Endothelial cell of umbilical vein (primary cell): ENCODE measurements around the gene GTF3C5. TPM values are rescaled to one million over a fixed set of nuclear protein-coding genes. Genes with fewer than 3 reads are reported as not detected.

ENCODE experiments used
- BruUV-seq: library from RNA; stranded (reverse); fragments of 400-500 nt; replicated peaks from 2 replicates; lab custom pipeline; 2021; lab: Mats Ljungman, UMichigan
- CTCF ChIA-PET: fragments of 300-600, 350-600 bp; sonication (Branson Sonifier 250); formaldehyde crosslinking; loops from one replicate; lab custom pipeline; 2021; ENCODE audit warnings: antibody characterized with exemption, inconsistent platforms; lab: Charles Lee
- POLR2A ChIA-PET: fragments of 300-600, 350-600 bp; sonication (Branson Sonifier 250); formaldehyde crosslinking; loops from one replicate; lab custom pipeline; 2021; ENCODE audit warnings: antibody characterized with exemption, inconsistent platforms; lab: Charles Lee
- DNase-seq: peaks from one replicate; pipeline ENCODE4 v3.0.0-alpha.2; 2011; ENCODE audit warnings: low read depth, low spot score
- FAIRE-seq: peaks from 2 replicates; lab custom pipeline; 2011; peaks lifted over from hg19 to GRCh38; lab: Jason Lieb, UNC
- H2AFZ ChIP-seq: 2 replicates; pipeline ENCODE4 v1.6.0; 2012; ENCODE audit warnings: low read depth, low read length, control low read depth, inconsistent platforms
- H3K27ac ChIP-seq: 2 replicates; pipeline ENCODE4 v1.5.1; 2011; ENCODE audit warnings: low read depth, mild to moderate bottlenecking, control low read depth, low read length, moderate library complexity; ENCODE audit not compliant: insufficient read depth
- H3K27me3 ChIP-seq, 2 experiments: 2 replicates each; pipeline versions ENCODE4 v1.6.0 to v1.6.1; 2011; ENCODE audit warnings: low read length in 2 of 2, mixed read lengths in 1 of 2; ENCODE audit not compliant: control insufficient read depth in 2 of 2, insufficient read depth in 2 of 2
- H3K36me3 ChIP-seq, 2 experiments: 2 replicates in 1 of 2; 3 replicates in 1 of 2; pipeline ENCODE4 v1.5.1; 2011; ENCODE audit warnings: low read length in 2 of 2, mild to moderate bottlenecking in 1 of 2, moderate library complexity in 1 of 2; ENCODE audit not compliant: control insufficient read depth in 2 of 2, insufficient read depth in 2 of 2; ENCODE audit errors: extremely low read depth in 1 of 2
- H3K4me1 ChIP-seq: 3 replicates; pipeline ENCODE4 v1.5.1; 2011; ENCODE audit warnings: mild to moderate bottlenecking, low read length; ENCODE audit not compliant: control insufficient read depth, insufficient read depth; ENCODE audit errors: extremely low read depth
- H3K4me2 ChIP-seq: 2 replicates; pipeline ENCODE4 v1.6.1; 2011; ENCODE audit warnings: low read length, control low read depth, mixed read lengths; ENCODE audit not compliant: insufficient read depth
- H3K4me3 ChIP-seq, 3 experiments: fragments of 200-600 bp in 1 of 3; sonication (generic), shearing (Covaris generic) in 1 of 3; replicated peaks in 1 of 3; 2 replicates each; pipeline ENCODE4 v1.5.1; 2011 to 2016; ENCODE audit warnings: control low read depth in 3 of 3, low read length in 3 of 3, mild to moderate bottlenecking in 2 of 3, inconsistent platforms in 1 of 3, low read depth in 1 of 3, moderate library complexity in 1 of 3; ENCODE audit not compliant: insufficient read depth in 1 of 3
- H3K79me2 ChIP-seq: 2 replicates; pipeline ENCODE4 v1.6.0; 2012; ENCODE audit warnings: low read length, inconsistent platforms; ENCODE audit not compliant: control insufficient read depth, insufficient read depth
- H3K9ac ChIP-seq: replicated peaks from 2 replicates; pipeline ENCODE3; 2011; ENCODE audit warnings: low read length, control low read depth; ENCODE audit not compliant: insufficient read depth; ENCODE audit errors: extremely low read depth
- H3K9me1 ChIP-seq: replicated peaks from 3 replicates; pipeline ENCODE4 v1.6.0; 2011; ENCODE audit warnings: mild to moderate bottlenecking, low read length; ENCODE audit not compliant: control insufficient read depth, insufficient read depth; ENCODE audit errors: extremely low read depth
- H3K9me3 ChIP-seq: replicated peaks from 2 replicates; pipeline ENCODE4 v1.5.1; 2012; ENCODE audit warnings: low read length, inconsistent platforms; ENCODE audit not compliant: control insufficient read depth, insufficient read depth
- H4K20me1 ChIP-seq: replicated peaks from 2 replicates; pipeline ENCODE3; 2011; ENCODE audit warnings: mild to moderate bottlenecking, low read length; ENCODE audit not compliant: control insufficient read depth, insufficient read depth; ENCODE audit errors: extremely low read depth
- CTCF ChIP-seq, 2 donors: IDR thresholded peaks; 1 replicate in 1 of 2; 2 replicates in 1 of 2; pipeline ENCODE4 v1.5.1; 2011; ENCODE audit warnings: low read length in 2 of 2, mild to moderate bottlenecking in 2 of 2, moderate library complexity in 2 of 2, control low read depth in 1 of 2, inconsistent platforms in 1 of 2, low read depth in 1 of 2; ENCODE audit not compliant: insufficient read depth in 1 of 2; ENCODE audit errors: extremely low read depth in 1 of 2
- EZH2 ChIP-seq: IDR thresholded peaks from 2 replicates; pipeline ENCODE4 v1.6.1; 2012; ENCODE audit warnings: borderline replicate concordance, low read depth, mild to moderate bottlenecking, moderate library complexity, low read length, inconsistent platforms; ENCODE audit not compliant: severe bottlenecking
- FOS ChIP-seq: IDR thresholded peaks from 2 replicates; pipeline ENCODE4 v1.6.1; 2011; ENCODE audit warnings: mild to moderate bottlenecking, low read length, moderate library complexity, borderline replicate concordance; ENCODE audit not compliant: insufficient read depth
- GATA2 ChIP-seq: IDR thresholded peaks from 2 replicates; pipeline ENCODE4 v1.7.0; 2011; ENCODE audit warnings: low read depth, mild to moderate bottlenecking, moderate library complexity, mixed read lengths, low read length; ENCODE audit not compliant: insufficient read length, insufficient read depth
- JUN ChIP-seq: IDR thresholded peaks from 2 replicates; pipeline ENCODE4 v1.6.1; 2011; ENCODE audit warnings: borderline replicate concordance, low read depth; ENCODE audit not compliant: insufficient read length, insufficient read depth
- MAX ChIP-seq: IDR thresholded peaks from 2 replicates; pipeline ENCODE4 v1.6.1; 2011; ENCODE audit not compliant: insufficient read depth, insufficient read length
- MYC ChIP-seq: IDR thresholded peaks from one replicate; pipeline ENCODE4 v1.6.1; 2011; ENCODE audit warnings: mild to moderate bottlenecking, low read depth, low read length
- POLR2A ChIP-seq: IDR thresholded peaks from 2 replicates; pipeline ENCODE4 v1.6.1; 2012; ENCODE audit warnings: low read depth, mild to moderate bottlenecking, control low read depth, low read length
- POLR2AphosphoS5 ChIP-seq: IDR thresholded peaks from 2 replicates; pipeline ENCODE4 v1.6.1; 2012; ENCODE audit warnings: low read depth, mild to moderate bottlenecking, control low read depth, low read length, moderate library complexity; ENCODE audit not compliant: insufficient read depth
- dilution Hi-C: fragments of 300-500 bp; cut with MboI; formaldehyde crosslinking; loops from one replicate; pipeline ENCODE4 v1.15.0; 2019; ENCODE audit warnings: low sequenced_read_pairs; ENCODE audit not compliant: extremely low pct_ligation_motif_present
- intact Hi-C: fragments of 100-400 bp; cut with micrococcal nuclease; formaldehyde crosslinking; loops from one replicate; pipeline ENCODE4 v1.10.0; 2022
- polyA plus RNA-seq, 4 experiments: library from polyadenylated mRNA; depleted of rRNA in 3 of 4; stranded (reverse) in 3 of 4; unstranded in 1 of 4; fragments of >200 nt; gene quantifications; 2 replicates each; pipeline versions ENCODE4 v1.2.1 to v1.2.3, GENCODE V29; 2011 to 2012; ENCODE audit warnings: missing spikeins in 1 of 4
- total RNA-seq: library from RNA; stranded (reverse); gene quantifications from 2 replicates; pipeline ENCODE4 v1.2.3, GENCODE V29; 2021

Gene GTF3C5
- total and polyA plus RNA-seq, 2 donors (not counting 3 experiments of a cell fraction or from before 2014, with no cell fraction given): 65.6 to 73.8 TPM

GRCh38 chr9:133101356-133102189, 70.8 kb downstream of the GTF3C5 start:
- dilution Hi-C loops (no loop called here), intact Hi-C loops (no loop called here)
- POLR2A ChIA-PET: no interaction called here
- no peaks in the 10 kb centered on the region for H3K79me2 ChIP-seq
- BruUV-seq: no TSS peak
- H3K4me2 ChIP-seq: no peak overlapping the region
- TF ChIP-seq FOS (no peak), EZH2 (no peak), JUN (no peak), POLR2AphosphoS5 (no peak), MAX (no peak), POLR2A (no peak), GATA2 (no peak), CTCF (IDR thresholded peaks at IDR 0.05; ENCODE audit: extremely low read depth in 1 of 2, insufficient read depth in 1 of 2, low read depth in 1 of 2, low read length in 2 of 2) (no peak), MYC (no peak)
- no peaks in the 10 kb centered on the region for H3K4me1 ChIP-seq
- no peak overlapping the region for H3K4me3 ChIP-seq
- no peaks in the 10 kb centered on the region for H4K20me1 ChIP-seq
- FAIRE-seq: no peak
- CTCF ChIA-PET: interaction anchor here (2.5 to 3.5 kb wide), 2 partner anchors 43 to 48 kb away, joined by 7 to 147 read pairs; no protein-coding TSS in a partner anchor
- peaks cover 11 to 68% of the 10 kb centered on the region in 2 experiments for H3K36me3 ChIP-seq
- H3K9ac ChIP-seq: no peak overlapping the region
- no peak for DNase-seq
- H2AFZ ChIP-seq: no peak overlapping the region
- H3K9me3 ChIP-seq: no peaks in the 10 kb centered on the region
- H3K27me3 ChIP-seq: no peaks in the 10 kb centered on the region
- H3K9me1 ChIP-seq: no peaks in the 10 kb centered on the region
- H3K27ac ChIP-seq: no peak overlapping the region
